SK-N-SH treated with all-trans-retinoic acid at 6 μM for 48 hours (cell line): ENCODE data around the gene HSP90AB1.

Experiments used
- ATAC-seq: fragments of 200-7000 bp; cut with Tn5 transposase; 3 replicates; pipeline ENCODE4 v1.9.1; 2020; ENCODE audit warnings: mild to moderate bottlenecking, moderate library complexity
- BACH2 ChIP-seq: fragments of 250-450 bp; sonication (Bioruptor Pico); IDR thresholded peaks from 2 replicates; pipeline ENCODE4 v1.9.0; 2021; ENCODE audit warnings: mild to moderate bottlenecking, borderline replicate concordance
- CREB5 ChIP-seq: fragments of 250-450 bp; sonication (Bioruptor Pico); IDR thresholded peaks from 2 replicates; pipeline ENCODE4 v1.5.1; 2020; ENCODE audit warnings: low read depth, mild to moderate bottlenecking, moderate library complexity
- CSDC2 ChIP-seq: fragments of 250-450 bp; sonication (Bioruptor Pico); IDR thresholded peaks from 2 replicates; pipeline ENCODE4 v1.5.0; 2020; ENCODE audit warnings: mild to moderate bottlenecking, moderate library complexity
- CSRNP3 ChIP-seq: fragments of 250-450 bp; sonication (Bioruptor Pico); IDR thresholded peaks from 2 replicates; pipeline ENCODE4 v1.5.1; 2021; ENCODE audit warnings: mild to moderate bottlenecking, moderate library complexity
- ESRRG ChIP-seq: fragments of 250-450 bp; sonication (Bioruptor Pico); IDR thresholded peaks from 2 replicates; pipeline ENCODE4 v1.6.1; 2021; ENCODE audit warnings: mild to moderate bottlenecking
- GLIS3 ChIP-seq: fragments of 250-450 bp; sonication (Bioruptor Pico); IDR thresholded peaks from 2 replicates; pipeline ENCODE4 v1.5.0; 2020; ENCODE audit warnings: mild to moderate bottlenecking, moderate library complexity
- ISL1 ChIP-seq: fragments of 250-450 bp; sonication (Bioruptor Pico); IDR thresholded peaks from 2 replicates; pipeline ENCODE4 v2.1.2; 2022; ENCODE audit warnings: mild to moderate bottlenecking, moderate library complexity
- OSR1 ChIP-seq: fragments of 250-450 bp; sonication (Bioruptor Pico); IDR thresholded peaks from 2 replicates; pipeline ENCODE4 v1.8.0; 2022; ENCODE audit warnings: moderate library complexity, mild to moderate bottlenecking, inconsistent platforms
- PPARA ChIP-seq: fragments of 250-450 bp; sonication (Bioruptor Pico); IDR thresholded peaks from 2 replicates; pipeline ENCODE4 v1.5.0; 2020; ENCODE audit warnings: mild to moderate bottlenecking, borderline replicate concordance
- RARB ChIP-seq: fragments of 250-450 bp; sonication (Bioruptor Pico); IDR thresholded peaks from 2 replicates; pipeline ENCODE4 v1.8.0; 2021; ENCODE audit warnings: mild to moderate bottlenecking, moderate library complexity
- SNAI2 ChIP-seq: fragments of 250-450 bp; sonication (Bioruptor Pico); IDR thresholded peaks from 2 replicates; pipeline ENCODE4 v1.5.0; 2020; ENCODE audit warnings: mild to moderate bottlenecking, moderate library complexity
- TCF4 ChIP-seq: fragments of 250-450 bp; sonication (Bioruptor Pico); IDR thresholded peaks from 2 replicates; pipeline ENCODE4 v1.8.0; 2021; ENCODE audit warnings: mild to moderate bottlenecking, moderate library complexity, borderline replicate concordance
- TOX ChIP-seq: fragments of 250-450 bp; sonication (Bioruptor Pico); IDR thresholded peaks from 2 replicates; pipeline ENCODE4 v1.8.0; 2021; ENCODE audit warnings: mild to moderate bottlenecking, moderate library complexity, borderline replicate concordance
- TSHZ2 ChIP-seq: fragments of 250-450 bp; sonication (Bioruptor Pico); IDR thresholded peaks from 2 replicates; pipeline ENCODE4 v1.5.0; 2020; ENCODE audit warnings: mild to moderate bottlenecking, moderate library complexity
- ZC3H10 ChIP-seq: fragments of 250-450 bp; sonication (Bioruptor Pico); IDR thresholded peaks from 2 replicates; pipeline ENCODE4 v1.5.1; 2021; ENCODE audit warnings: mild to moderate bottlenecking, moderate library complexity
- ZFP3 ChIP-seq: fragments of 250-450 bp; sonication (Bioruptor Pico); IDR thresholded peaks from 2 replicates; pipeline ENCODE4 v1.5.0; 2020; ENCODE audit warnings: mild to moderate bottlenecking, moderate library complexity
- ZFP30 ChIP-seq: fragments of 450-650 bp; formaldehyde crosslinking; IDR thresholded peaks from 2 replicates; pipeline ENCODE4 v1.5.0; 2022; ENCODE audit warnings: mild to moderate bottlenecking, moderate library complexity
- ZNF565 ChIP-seq: fragments of 450-650 bp; formaldehyde crosslinking; conservative IDR thresholded peaks from 2 replicates; pipeline ENCODE4 v1.5.0; 2020; ENCODE audit warnings: low read depth, mild to moderate bottlenecking, moderate library complexity
- ZNF70 ChIP-seq: fragments of 450-650 bp; formaldehyde crosslinking; IDR thresholded peaks from 2 replicates; pipeline ENCODE4 v1.5.0; 2020; ENCODE audit warnings: mild to moderate bottlenecking, moderate library complexity
- ZNF8 ChIP-seq: fragments of 450-650 bp; formaldehyde crosslinking; IDR thresholded peaks from 2 replicates; pipeline ENCODE4 v1.5.0; 2020; ENCODE audit warnings: mild to moderate bottlenecking, moderate library complexity
- TF ChIP-seq, protein P1 (sequence below): fragments of 250-450 bp; sonication (Bioruptor Pico); IDR thresholded peaks from 2 replicates; pipeline ENCODE4 v1.8.0; 2021; ENCODE audit warnings: low read depth, mild to moderate bottlenecking, moderate library complexity, borderline replicate concordance
- TF ChIP-seq, protein P2 (sequence below): fragments of 250-450 bp; sonication (Bioruptor Pico); IDR thresholded peaks from 2 replicates; pipeline ENCODE4 v1.8.0; 2020; ENCODE audit warnings: mild to moderate bottlenecking, moderate library complexity, borderline replicate concordance

Gene HSP90AB1

DNA sequence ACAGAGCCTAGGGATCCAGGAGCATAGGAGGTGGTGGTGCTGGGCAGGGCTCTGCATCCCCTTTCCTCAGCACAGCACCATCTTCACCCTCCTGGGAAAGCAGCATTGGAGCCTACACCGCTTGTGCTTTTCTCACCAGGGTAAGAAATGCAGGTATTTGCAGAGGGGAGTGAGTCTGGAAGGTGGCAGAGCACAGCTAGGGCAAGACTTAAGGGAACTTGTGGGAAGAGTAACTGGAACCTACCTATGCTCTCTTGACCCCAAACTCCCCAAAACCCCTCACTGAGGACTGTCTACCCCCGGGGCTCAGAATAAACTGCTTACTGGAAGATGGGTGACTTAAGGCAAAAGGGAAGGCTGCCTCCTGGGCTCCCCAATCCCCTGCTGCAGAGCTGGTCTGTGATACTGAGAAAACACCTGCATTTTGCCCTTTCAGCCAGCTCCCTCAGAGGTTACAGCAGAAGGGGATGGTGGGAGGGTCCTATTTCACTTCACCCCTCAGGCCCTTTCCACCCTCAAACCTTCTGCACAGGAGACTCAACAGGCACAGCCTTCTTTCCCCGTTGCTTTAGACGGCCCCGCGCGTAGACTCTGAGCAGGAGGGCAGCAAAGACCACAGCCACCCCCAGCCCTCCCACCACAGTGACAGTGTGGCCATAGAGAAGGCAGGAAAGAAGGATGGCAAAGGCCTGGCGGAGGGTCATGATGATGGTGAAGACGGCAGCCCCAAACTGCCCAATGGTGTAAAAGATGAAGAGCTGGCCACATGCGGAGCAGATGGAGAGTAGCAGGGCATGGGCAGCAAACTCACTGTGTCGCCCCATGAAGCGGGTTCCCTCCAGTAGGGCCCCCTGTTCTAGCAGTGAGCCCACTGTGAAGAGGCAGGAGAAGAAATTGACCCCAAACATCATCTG lies 7.5 kb downstream of the HSP90AB1 start:
- TF ChIP-seq ISL1 (CRISPR knock-in tag) (no peak), SNAI2 (CRISPR knock-in tag) (no peak), RARB (no peak), ZNF8 (no peak), CSRNP3 (CRISPR knock-in tag) (no peak; the same call in 1 of the 2 replicates), ZC3H10 (CRISPR knock-in tag) (no peak), ESRRG (CRISPR knock-in tag) (no peak), ZNF565 (CRISPR knock-in tag) (no peak), GLIS3 (no peak), OSR1 (CRISPR knock-in tag) (no peak), TCF4 (CRISPR knock-in tag) (no peak), CREB5 (no peak), TOX (CRISPR knock-in tag) (no peak; the same call in 1 of the 2 replicates)
- TF ChIP-seq, protein P1, sequence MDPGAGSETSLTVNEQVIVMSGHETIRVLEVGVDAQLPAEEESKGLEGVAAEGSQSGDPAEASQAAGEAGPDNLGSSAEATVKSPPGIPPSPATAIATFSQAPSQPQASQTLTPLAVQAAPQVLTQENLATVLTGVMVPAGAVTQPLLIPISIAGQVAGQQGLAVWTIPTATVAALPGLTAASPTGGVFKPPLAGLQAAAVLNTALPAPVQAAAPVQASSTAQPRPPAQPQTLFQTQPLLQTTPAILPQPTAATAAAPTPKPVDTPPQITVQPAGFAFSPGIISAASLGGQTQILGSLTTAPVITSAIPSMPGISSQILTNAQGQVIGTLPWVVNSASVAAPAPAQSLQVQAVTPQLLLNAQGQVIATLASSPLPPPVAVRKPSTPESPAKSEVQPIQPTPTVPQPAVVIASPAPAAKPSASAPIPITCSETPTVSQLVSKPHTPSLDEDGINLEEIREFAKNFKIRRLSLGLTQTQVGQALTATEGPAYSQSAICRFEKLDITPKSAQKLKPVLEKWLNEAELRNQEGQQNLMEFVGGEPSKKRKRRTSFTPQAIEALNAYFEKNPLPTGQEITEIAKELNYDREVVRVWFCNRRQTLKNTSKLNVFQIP (CRISPR knock-in tag) = no peak
- ATAC-seq = peak; percentile 0; the same call in 2 of the 3 replicates

GRCh38 chr6:44255105-44255808 lies 8.4 kb downstream of the HSP90AB1 start:
- TF ChIP-seq RARB (no peak), ZNF565 (CRISPR knock-in tag) (no peak), CREB5 (0 out of 2 replicates have a peak, but pooled peaks have one; percentile 4), CSDC2 (CRISPR knock-in tag) (no peak), GLIS3 (no peak)
- peak; percentile 4 for ATAC-seq

DNA sequence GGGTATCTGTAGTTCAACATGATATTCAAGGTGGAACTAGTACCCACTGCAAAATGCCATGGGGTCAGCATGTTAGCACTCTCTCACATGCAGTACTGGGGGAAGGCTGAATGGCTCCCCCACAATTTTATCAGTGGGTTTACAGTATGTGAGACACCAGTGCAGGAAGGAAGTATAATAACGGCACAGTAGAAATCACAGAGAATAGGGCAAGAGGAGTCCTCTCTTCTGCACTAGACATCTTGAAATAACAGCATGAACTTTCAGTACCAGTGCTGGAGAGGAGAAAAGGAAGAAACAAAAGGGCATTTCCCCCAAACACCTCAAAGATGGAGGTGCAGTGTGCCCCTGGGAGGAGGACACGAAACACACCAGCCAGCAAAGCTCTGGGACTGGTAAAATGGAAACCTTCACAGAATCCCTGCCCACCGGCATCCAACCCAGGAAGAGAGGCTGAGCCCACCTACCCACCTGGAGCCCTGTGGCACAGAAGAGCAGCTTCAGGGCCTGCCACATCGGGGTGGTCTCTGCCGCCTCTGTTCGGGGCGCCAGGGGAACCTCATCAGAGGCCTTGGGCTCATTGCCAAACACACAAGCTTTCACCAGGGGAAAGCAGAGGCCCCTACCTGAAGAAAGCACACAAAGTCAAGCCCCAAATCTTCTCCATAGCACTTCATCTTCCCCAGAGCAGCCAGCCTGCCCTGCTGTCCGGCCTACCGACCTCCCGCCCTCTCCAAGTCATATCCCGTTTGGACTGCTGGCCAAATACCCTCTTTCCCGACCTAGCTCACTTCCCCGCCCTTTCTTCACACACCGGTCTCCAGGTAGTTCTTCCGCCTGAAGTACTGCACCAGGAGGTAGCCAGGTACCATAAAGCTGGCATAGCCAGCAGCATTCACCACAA lies 9.2 kb downstream of the HSP90AB1 start:
- ATAC-seq = peak; percentile 26
- no peak for TF ChIP-seq ESRRG (CRISPR knock-in tag)
- no peak for TF ChIP-seq ZFP3 (CRISPR knock-in tag)
- TF ChIP-seq CSDC2 (CRISPR knock-in tag) = no peak
- no peak for TF ChIP-seq RARB
- TF ChIP-seq, protein P2, sequence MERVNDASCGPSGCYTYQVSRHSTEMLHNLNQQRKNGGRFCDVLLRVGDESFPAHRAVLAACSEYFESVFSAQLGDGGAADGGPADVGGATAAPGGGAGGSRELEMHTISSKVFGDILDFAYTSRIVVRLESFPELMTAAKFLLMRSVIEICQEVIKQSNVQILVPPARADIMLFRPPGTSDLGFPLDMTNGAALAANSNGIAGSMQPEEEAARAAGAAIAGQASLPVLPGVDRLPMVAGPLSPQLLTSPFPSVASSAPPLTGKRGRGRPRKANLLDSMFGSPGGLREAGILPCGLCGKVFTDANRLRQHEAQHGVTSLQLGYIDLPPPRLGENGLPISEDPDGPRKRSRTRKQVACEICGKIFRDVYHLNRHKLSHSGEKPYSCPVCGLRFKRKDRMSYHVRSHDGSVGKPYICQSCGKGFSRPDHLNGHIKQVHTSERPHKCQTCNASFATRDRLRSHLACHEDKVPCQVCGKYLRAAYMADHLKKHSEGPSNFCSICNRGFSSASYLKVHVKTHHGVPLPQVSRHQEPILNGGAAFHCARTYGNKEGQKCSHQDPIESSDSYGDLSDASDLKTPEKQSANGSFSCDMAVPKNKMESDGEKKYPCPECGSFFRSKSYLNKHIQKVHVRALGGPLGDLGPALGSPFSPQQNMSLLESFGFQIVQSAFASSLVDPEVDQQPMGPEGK (CRISPR knock-in tag) = no peak
- no peak for TF ChIP-seq ZFP30 (CRISPR knock-in tag)
- no peak for TF ChIP-seq TSHZ2 (CRISPR knock-in tag)
- no peak for TF ChIP-seq BACH2 (CRISPR knock-in tag)
- TF ChIP-seq ZNF70 (CRISPR knock-in tag) = no peak
- no peak for TF ChIP-seq PPARA (CRISPR knock-in tag)
- TF ChIP-seq GLIS3 = no peak
